ENCODE data around the gene TMUB2. TPM values are rescaled to one million over a fixed set of nuclear protein-coding genes. Genes with fewer than 3 reads are reported as not detected.

Gene TMUB2
- total and polyA plus RNA-seq, 2 of the 13 experiments (the other 11 are each of a cell fraction or from before 2014, with no cell fraction given) = 26.9 to 50.8 TPM

- no peak for TF ChIP-seq PBX2 (CRISPR knock-in tag; IDR thresholded peaks at IDR 0.05)
- TF ChIP-seq ZNF773 (CRISPR knock-in tag; IDR thresholded peaks at IDR 0.05; ENCODE audit: borderline replicate concordance) = no peak
- TF ChIP-seq CSRNP2 (CRISPR knock-in tag; conservative IDR thresholded peaks at IDR 0.05; ENCODE audit: low read depth) = no peak
- TF ChIP-seq GATAD1 (CRISPR knock-in tag; IDR thresholded peaks at IDR 0.05) = peak; percentile 49; the same call in 1 of the 2 replicates
- no peak for TF ChIP-seq RBAK (CRISPR knock-in tag; IDR thresholded peaks at IDR 0.05)
- no peak for TF ChIP-seq DR1 (CRISPR knock-in tag; IDR thresholded peaks at IDR 0.05)
- peak; percentile 59; the same call in 1 of the 2 replicates for TF ChIP-seq ZBTB26 (CRISPR knock-in tag; IDR thresholded peaks at IDR 0.05; ENCODE audit: borderline replicate concordance)
- no peak for TF ChIP-seq ZMYM2 (CRISPR knock-in tag; IDR thresholded peaks at IDR 0.05)
- TF ChIP-seq MIER2 (CRISPR knock-in tag; IDR thresholded peaks at IDR 0.05) = no peak
- TF ChIP-seq, protein P1, sequence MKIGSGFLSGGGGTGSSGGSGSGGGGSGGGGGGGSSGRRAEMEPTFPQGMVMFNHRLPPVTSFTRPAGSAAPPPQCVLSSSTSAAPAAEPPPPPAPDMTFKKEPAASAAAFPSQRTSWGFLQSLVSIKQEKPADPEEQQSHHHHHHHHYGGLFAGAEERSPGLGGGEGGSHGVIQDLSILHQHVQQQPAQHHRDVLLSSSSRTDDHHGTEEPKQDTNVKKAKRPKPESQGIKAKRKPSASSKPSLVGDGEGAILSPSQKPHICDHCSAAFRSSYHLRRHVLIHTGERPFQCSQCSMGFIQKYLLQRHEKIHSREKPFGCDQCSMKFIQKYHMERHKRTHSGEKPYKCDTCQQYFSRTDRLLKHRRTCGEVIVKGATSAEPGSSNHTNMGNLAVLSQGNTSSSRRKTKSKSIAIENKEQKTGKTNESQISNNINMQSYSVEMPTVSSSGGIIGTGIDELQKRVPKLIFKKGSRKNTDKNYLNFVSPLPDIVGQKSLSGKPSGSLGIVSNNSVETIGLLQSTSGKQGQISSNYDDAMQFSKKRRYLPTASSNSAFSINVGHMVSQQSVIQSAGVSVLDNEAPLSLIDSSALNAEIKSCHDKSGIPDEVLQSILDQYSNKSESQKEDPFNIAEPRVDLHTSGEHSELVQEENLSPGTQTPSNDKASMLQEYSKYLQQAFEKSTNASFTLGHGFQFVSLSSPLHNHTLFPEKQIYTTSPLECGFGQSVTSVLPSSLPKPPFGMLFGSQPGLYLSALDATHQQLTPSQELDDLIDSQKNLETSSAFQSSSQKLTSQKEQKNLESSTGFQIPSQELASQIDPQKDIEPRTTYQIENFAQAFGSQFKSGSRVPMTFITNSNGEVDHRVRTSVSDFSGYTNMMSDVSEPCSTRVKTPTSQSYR (CRISPR knock-in tag; IDR thresholded peaks at IDR 0.05; ENCODE audit: borderline replicate concordance) = 0 out of 2 replicates have a peak, but pooled peaks have one; percentile 59
- no peak for TF ChIP-seq ZNF737 (CRISPR knock-in tag; IDR thresholded peaks at IDR 0.05; ENCODE audit: borderline replicate concordance)
- no peak for TF ChIP-seq AKAP8 (CRISPR knock-in tag; IDR thresholded peaks at IDR 0.05)
- TF ChIP-seq ZBTB34 (CRISPR knock-in tag; IDR thresholded peaks at IDR 0.05) = 0 out of 2 replicates have a peak, but pooled peaks have one; percentile 44
- TF ChIP-seq, protein P2, sequence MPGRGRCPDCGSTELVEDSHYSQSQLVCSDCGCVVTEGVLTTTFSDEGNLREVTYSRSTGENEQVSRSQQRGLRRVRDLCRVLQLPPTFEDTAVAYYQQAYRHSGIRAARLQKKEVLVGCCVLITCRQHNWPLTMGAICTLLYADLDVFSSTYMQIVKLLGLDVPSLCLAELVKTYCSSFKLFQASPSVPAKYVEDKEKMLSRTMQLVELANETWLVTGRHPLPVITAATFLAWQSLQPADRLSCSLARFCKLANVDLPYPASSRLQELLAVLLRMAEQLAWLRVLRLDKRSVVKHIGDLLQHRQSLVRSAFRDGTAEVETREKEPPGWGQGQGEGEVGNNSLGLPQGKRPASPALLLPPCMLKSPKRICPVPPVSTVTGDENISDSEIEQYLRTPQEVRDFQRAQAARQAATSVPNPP (CRISPR knock-in tag; IDR thresholded peaks at IDR 0.05) = no peak
- no peak for TF ChIP-seq TCF12 (IDR thresholded peaks at IDR 0.05)
- peak; percentile 56; the same call in 1 of the 2 replicates for TF ChIP-seq TCF12 (CRISPR knock-in tag; IDR thresholded peaks at IDR 0.05)
- no peak for TF ChIP-seq PHF20 (CRISPR knock-in tag; IDR thresholded peaks at IDR 0.05)
- peak; percentile 89 for TF ChIP-seq ATF3 (CRISPR knock-in tag; IDR thresholded peaks at IDR 0.05)
- TF ChIP-seq KAT8 (CRISPR knock-in tag; IDR thresholded peaks at IDR 0.05) = peak; percentile 66; the same call in 1 of the 2 replicates
Observed at GRCh38 chr17:44137891-44138709, 48.7 kb upstream of the TMUB2 start (continued).

Data from HepG2 (cell line).